Measurements from ENCODE around the gene DIAPH2. TPM values are rescaled to one million over a fixed set of nuclear protein-coding genes. Genes with fewer than 3 reads are reported as not detected.

Gene DIAPH2
- 11.0 TPM for total RNA-seq

DNA sequence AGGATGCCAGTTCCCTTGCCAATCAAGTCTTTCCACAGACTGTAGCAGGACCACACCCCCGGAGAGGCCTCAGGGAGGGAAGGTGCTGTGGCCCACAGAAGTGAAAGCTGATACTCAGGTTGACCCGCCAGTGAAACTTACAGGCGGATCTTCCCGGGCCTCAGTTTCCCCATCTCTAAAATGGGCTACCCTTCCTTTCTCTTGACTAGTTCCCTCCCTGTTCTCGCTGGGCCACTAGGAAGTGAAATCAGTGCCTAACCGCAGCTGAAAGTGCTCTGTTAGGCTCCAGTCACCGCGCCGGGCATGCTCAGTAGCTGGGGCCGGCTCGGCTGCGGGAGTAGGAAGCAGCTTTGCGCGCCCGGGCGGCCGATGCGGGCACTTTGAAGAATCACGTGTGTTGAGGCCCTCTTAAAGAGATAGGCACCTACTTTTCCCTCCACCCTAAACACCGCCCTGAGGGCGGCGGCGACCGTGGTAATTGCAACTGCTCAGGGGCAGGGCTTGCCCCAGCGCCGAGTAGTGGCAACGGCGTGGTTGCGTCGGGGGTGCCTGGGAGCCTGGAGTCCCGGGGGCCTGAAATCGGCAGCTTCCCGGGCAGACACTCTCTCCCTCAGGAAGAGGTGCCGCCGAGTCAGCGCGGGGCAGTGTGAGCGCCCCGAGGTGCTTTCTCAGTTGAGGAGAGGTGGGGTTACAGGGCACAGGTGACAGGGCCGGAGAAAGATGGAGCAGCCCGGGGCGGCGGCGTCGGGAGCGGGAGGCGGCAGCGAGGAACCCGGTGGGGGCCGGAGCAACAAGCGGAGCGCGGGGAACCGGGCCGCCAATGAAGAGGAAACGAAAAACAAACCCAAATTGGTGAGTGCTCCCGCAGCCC is at the start of gene DIAPH2:
TSS of gene DIAPH2 (plus strand) at position 504 of the 871 bp plus-strand sequence.
- FAIRE-seq, result no peak

DNA sequence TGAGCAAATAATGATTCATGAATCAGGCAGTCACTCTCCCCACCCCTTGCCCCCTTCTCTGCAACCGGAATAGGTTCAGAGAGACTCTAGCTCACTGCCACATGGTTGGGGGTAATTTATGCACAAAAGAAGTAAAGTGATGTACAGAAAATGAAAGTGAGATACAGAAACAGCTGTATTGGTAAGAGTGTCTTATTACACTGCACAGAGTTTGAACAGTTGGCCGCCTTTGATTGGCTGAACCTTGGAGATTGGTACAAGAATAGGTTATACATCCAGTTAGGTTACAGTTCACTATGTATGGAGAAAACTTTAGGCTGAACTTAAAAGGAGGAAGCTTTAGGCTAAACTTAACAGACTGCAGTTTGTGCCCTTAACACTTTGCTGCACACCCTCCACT is 34.6 kb upstream of the DIAPH2 start:
- no peak for FAIRE-seq

More for the DNA sequence above, at the start of gene DIAPH2:
- peak; percentile 21 to 29 for DNase-seq (ENCODE audit: low spot score in 2 of 2)

DNA sequence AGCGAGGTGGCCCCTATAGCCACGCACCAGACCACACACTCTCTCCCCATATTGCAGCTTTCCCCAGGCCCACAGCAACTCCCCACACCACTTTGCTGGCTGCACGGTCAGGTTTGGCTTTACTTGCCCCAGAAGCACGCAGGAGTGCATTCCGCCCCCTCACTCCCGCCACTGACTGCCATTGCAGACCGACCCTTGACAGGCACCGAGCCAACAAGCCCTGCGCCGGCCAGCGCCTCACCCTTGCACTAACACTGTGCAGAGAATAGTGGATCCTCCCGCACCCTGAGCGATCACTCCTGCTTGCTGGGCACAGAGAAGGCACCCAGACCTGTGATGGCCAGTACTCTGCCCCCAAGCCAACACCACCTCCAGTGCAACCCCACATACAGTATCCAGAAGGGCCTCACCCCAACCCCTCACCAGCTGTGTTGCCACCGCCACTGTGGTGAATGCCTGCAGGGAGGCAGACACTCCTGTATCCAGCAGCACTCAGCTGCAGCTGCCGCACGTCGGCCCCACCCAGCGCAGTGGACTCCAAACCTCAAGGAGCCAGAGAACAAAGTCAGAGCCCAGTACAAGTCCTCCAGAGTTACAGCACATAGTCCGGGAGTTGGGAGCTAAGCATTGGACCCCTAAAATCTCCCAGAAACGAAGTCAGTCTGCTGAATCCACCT is 28.6 kb upstream of the DIAPH2 start:
- no peak for DNase-seq (ENCODE audit: low spot score in 2 of 2)
- no peak for FAIRE-seq

More for the DNA sequence above, 34.6 kb upstream of the DIAPH2 start:
- DNase-seq (ENCODE audit: low spot score in 2 of 2), result no peak

- DNase-seq (ENCODE audit: low spot score in 2 of 2) (no peak), FAIRE-seq (no peak)
These were observed 2.1 kb upstream of the DIAPH2 start for GRCh38 chrX:96682516-96682915.

DNA sequence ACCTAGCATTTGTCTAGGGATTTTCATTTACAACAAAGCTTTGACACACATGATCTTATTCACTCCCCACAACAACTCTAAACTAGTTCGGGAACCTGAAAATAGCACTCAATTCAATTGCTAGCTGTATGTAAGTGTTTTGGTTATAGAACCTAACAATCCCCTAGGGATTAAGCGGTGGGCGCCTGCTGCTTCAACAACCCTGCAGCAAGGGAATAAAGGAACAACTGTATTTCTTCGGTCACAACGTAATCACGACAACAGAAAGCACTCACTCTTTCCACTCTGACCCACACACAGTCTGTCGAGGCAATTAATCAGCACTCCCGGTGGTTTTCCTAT is 674 bp upstream of the DIAPH2 start:
- FAIRE-seq (no peak), DNase-seq (ENCODE audit: low spot score in 2 of 2) (no peak)

DNA sequence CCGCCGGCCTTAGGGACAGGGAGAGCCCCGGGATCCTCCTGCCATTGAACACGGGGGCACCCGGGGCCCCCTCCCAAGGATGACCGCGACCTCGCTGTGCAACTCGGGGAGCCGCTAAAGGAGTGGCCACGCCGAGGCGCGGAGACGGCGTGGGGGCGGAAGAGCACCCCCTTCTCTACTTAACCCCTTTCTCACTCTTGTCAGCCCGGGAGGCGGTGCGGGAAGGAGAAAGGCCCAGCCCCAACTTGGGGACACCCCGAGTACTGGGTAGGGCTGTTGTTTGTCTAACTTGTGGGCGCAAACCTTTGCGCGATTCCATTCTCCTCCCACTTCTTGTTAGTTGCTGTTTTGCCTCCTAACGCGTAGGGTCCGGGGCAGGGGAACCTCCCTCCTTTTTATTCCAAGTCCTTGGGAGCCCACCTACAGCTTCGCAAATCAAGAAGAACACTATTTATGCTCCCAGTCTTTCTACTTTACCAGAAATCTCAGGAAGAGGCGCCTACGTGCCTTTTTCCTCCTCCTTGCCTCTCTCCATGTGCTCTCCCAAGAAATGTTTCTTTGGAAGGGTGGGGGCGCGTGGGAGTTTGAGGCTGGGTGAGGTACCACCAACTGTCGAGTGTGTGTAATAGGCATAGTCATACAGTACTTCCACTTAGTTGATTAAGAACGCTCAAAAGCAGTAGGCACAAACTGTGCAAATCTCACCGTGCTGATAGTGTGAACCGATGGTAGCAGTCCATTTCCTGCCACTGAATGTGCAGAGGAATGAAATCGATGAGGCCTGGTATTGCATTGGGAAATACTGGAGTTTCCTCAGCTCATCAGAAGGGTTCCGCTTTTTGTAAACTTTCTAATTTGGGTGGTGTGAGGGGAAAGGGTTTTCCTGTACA is 813 bp downstream of the DIAPH2 start:
- FAIRE-seq, result no peak

DNA sequence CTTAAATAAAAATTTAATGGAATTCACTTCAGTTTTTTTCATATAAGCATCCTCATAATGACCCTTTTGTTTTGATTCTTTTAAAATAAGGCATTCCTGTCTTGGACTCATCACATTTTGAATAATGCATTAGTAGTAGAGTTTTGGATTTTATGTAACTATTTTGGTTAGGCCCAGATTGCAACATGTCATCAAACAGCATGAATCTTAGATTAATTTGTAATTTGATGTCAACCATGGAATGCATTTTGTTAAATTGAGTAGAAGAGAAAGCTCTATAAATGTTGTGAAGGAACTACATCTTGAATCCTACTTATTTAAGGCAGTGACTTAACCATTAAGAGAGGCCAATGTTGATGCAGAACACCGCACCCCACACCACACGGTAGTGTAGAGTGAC is 3.1 kb downstream of the DIAPH2 start:
- DNase-seq (ENCODE audit: low spot score in 2 of 2), result no peak
- no peak for FAIRE-seq

More for the DNA sequence above, 813 bp downstream of the DIAPH2 start:
- peak in 1 of 2 donors; percentile 1 for DNase-seq (ENCODE audit: low spot score in 2 of 2)

DNA sequence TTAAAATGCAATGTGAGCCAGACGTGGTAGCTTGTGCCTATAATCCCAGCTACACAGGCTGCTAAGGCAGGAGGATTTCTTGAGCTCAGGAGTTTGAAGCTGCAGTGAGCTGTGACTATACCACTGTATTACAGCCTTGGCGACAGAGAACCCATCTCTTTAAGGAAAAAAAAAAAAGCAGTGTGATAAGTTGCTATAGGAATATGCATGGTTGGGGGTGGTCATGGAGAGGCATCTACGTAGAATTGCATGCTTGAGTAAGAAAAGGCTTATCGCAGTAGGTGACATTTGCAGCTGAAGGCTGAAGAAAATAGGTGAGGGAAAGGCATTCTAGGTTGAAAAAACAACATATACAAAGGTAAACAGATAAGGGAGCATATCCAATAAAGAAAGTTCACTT is 4.1 kb downstream of the DIAPH2 start:
- FAIRE-seq (no peak), DNase-seq (ENCODE audit: low spot score in 2 of 2) (no peak)

GRCh38 chrX:96689991-96690390 is 5.3 kb downstream of the DIAPH2 start:
- DNase-seq (ENCODE audit: low spot score in 2 of 2) (no peak), FAIRE-seq (no peak)

- FAIRE-seq (no peak), DNase-seq (ENCODE audit: low spot score in 2 of 2) (no peak)
These were observed 7.8 kb downstream of the DIAPH2 start for GRCh38 chrX:96692454-96692853.

GRCh38 chrX:96692890-96693289 is 8.2 kb downstream of the DIAPH2 start:
- no peak for FAIRE-seq

DNA sequence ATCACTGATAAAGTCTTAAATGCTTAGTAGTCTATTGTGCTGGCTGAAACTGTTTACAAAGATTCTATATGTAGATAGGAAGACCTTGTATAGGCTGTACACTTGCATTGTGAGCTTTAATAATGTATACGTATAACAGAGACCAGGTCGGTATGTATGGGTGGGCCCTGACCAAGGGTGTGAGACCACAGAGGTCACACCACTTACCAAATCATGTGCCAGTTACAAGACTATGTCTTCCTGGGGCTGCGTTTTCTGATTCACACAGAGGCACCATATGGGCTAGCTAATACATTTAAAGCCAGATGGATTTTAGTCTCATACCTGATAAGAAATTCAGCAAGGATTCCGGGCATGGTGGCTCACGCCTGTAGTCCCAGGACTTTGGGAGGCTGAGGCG is 8.8 kb downstream of the DIAPH2 start:
- DNase-seq (ENCODE audit: low spot score in 2 of 2), result no peak
- FAIRE-seq, result no peak

More at GRCh38 chrX:96692890-96693289, 8.2 kb downstream of the DIAPH2 start:
- no peak for DNase-seq (ENCODE audit: low spot score in 2 of 2)

DNA sequence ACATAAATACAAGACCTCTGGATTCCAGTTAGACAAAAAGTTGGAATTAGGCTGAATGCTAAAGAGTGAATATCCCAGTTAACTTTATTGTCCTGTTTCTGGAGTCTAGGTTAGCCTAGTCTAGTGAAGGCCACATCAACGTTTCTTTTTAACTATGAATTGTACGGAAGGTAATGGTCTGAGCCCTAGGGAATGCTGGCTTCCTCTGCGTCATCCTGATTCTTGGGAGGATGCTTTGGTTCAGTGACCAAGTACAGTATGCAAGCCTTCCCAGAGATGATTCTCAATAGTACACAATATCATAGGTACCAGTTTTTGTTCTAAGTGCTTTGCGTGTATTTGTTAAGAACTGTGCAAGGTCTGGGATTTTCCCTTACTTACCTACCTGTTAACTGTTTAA is 11.8 kb downstream of the DIAPH2 start:
- FAIRE-seq (no peak), DNase-seq (ENCODE audit: low spot score in 2 of 2) (no peak)

DNA sequence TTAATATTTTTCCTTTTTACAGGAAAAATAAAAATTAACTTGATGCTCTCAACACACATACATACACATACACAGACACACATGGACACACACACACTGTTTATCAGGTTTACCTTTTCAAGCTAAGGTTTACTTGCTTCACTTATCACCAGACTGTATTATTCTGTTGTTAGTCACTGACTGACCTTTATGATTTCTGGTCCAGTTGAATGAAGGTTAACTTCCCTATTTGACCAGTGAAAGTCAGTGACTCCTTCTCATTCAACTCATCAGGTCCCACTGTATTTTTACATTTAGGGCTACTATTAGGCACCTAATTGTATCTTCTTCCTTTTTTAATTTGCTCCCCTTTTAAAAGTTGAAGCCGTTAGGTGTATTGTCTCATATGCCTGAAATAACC is 16.0 kb downstream of the DIAPH2 start:
- FAIRE-seq (no peak), DNase-seq (ENCODE audit: low spot score in 2 of 2) (no peak)

DNA sequence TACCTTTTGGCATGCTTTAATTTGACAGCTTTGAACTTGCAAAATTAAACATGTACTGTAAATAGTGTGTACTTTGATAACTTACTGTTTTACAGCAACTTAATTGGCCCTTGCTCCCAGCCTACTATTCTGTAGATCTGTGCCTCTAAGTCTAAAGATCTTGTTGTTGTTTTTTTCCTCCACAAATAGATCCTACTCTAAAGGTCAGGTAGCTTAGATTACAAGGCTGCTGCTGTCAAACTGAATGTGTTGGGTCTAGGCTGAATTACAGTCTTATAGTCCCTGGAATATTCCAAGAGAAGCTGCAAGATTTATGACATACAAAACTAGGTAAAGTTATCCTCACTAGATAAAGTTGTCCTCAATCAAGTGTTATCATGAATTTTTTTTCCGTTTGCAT is 18.7 kb downstream of the DIAPH2 start:
- FAIRE-seq, result no peak

DNA sequence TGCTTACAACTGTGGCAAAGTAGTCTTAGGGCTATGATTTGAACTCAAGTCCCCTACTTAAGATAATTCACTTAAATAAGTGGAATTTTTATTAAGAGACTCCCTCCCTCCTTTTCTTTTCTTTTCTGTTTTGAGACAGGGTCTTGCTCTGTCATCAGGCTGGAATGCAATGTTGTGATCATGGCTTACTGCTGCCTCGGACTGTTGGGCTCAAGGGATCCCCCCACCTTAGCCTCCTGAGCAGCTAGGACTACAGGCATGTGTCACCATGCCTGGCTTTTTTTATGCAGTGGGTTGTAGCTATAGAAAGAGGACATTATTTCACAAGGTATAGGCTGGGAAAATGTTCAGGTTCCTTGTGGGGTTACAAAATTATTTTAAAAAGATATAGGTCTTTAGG is 19.2 kb downstream of the DIAPH2 start:
- DNase-seq (ENCODE audit: low spot score in 2 of 2) (no peak), FAIRE-seq (no peak)

More for the DNA sequence above, 18.7 kb downstream of the DIAPH2 start:
- no peak for DNase-seq (ENCODE audit: low spot score in 2 of 2)

GRCh38 chrX:96704629-96705028 is 20.0 kb downstream of the DIAPH2 start:
- DNase-seq (ENCODE audit: low spot score in 2 of 2) (no peak), FAIRE-seq (no peak)

DNA sequence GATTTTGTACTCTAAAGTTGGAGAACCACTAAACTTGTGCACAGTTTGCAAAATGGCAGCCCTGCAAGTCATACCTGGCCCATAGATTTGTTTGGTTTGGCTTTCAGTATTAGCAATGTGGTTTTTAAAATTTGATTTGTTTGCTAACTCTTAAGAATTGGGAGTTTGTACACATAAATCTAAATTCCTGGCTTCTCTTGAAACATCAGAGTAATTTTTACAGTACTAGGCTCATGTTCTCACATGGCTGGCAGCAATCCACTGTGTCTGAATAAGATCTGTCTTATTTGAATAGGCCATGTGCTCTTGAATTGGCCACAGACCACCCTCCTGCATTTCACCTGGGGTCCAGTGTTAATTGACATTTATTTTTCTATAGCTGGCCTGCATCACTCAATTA is 21.3 kb downstream of the DIAPH2 start:
- DNase-seq (ENCODE audit: low spot score in 2 of 2) (no peak), FAIRE-seq (no peak)

- DNase-seq (ENCODE audit: low spot score in 2 of 2), result peak in 1 of 2 donors; percentile 2
- no peak for FAIRE-seq
These were observed 23.2 kb downstream of the DIAPH2 start for GRCh38 chrX:96707804-96708203.

GRCh38 chrX:96710031-96710430 is 25.4 kb downstream of the DIAPH2 start:
- FAIRE-seq (no peak), DNase-seq (ENCODE audit: low spot score in 2 of 2) (no peak)

DNA sequence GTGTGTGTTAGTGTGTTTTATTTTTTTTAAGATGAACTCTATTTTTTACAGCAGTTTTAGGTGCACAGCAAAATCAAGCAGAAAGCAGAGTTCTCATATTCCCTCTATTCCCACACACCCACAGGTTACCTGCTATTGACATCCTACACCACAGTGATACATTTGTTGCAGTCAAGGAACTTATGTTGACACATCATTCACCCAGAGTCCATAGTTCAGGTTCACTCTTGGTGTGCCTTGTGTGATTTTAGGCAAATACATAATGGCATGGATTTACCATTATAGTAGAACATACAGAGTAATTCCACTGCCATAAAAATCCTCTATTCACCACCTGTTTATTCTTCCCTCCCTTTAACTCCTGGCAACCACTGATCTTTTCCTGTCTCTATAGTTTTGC is 28.7 kb downstream of the DIAPH2 start:
- no peak for FAIRE-seq
- DNase-seq (ENCODE audit: low spot score in 2 of 2), result no peak

Data from frontal cortex (tissue), 4 donors.